ENCODE measurements around the gene CEP128.

DNA sequence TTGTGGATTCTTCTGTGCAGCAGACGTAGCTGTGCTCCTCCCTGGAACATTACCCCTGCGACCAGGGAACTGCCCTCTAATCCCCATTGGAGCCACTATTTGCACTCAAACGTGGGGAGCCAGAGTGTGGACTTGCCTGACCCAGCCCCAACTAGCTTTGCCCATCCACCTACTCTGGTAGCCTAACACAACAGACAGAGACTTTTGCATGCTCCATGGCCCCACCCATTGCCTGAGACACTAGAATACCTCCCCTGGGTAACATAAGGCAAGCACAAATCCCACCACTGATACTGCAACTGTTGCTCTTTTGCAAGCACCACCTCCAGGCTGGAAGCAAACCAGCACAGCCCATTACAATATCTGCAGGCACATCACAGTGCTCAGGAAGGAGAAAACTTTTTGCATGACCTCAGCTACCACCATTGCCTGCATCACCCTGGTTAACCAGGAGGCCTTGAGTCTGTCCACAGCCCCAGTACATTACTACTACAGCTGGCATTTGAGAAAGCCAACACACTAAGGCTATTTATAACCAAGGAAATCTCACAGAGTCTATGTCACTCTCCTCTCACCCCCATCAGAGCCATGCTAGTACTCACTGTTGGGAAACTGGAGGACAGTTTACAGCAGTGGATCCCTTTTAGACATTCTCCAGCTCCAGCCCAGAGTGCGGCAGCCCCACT is 15.0 kb downstream of the CEP128 start:
- TF ChIP-seq CTCF (IDR thresholded peaks at IDR 0.05): no peak
- TF ChIP-seq POLR2AphosphoS5 (IDR thresholded peaks at IDR 0.05): no peak

All from transverse colon (tissue), 4 donors.